ENCODE measurements around the gene DHRSX. TPM values are rescaled to one million over a fixed set of nuclear protein-coding genes. Genes with fewer than 3 reads are reported as not detected.

The DHRSX gene
- polyA plus RNA-seq, 2 of the 4 experiments (the other 2 are of a cell fraction): 32.1 to 56.3 TPM

GRCh38 chrX:2176274-2176673 is 324.5 kb downstream of the DHRSX start:
- FAIRE-seq (no peak), ATAC-seq (no peak), DNase-seq (ENCODE audit: low read depth in 1 of 2, low spot score in 1 of 2) (no peak)
- TF ChIP-seq POLR2A (IDR thresholded peaks at IDR 0.05; ENCODE audit: low read length) (no peak), RNF2 (IDR thresholded peaks at IDR 0.05; ENCODE audit: borderline replicate concordance, low read depth) (no peak), TP53 (CRISPR knock-in tag; IDR thresholded peaks at IDR 0.05) (no peak), PBX3 (IDR thresholded peaks at IDR 0.05) (no peak), GATA3 (IDR thresholded peaks at IDR 0.05; ENCODE audit: borderline replicate concordance) (no peak), FOSB (CRISPR knock-in tag; IDR thresholded peaks at IDR 0.05) (no peak), EHF (CRISPR knock-in tag; IDR thresholded peaks at IDR 0.05) (no peak), ATOH8 (CRISPR knock-in tag; IDR thresholded peaks at IDR 0.05; ENCODE audit: low read depth) (no peak), JUN (IDR thresholded peaks at IDR 0.05) (no peak), REST (IDR thresholded peaks at IDR 0.05) (no peak)
- Histone ChIP-seq H3K27ac (no peak overlapping the region), H3K4me1 (peaks cover 26% of the 10 kb centered on the region; the same call in 2 of the 3 replicates), H3K4me3 (no peak overlapping the region), H3K4me2 (no peak overlapping the region), H3K9me3 (no peaks in the 10 kb centered on the region)
- ChIA-PET POLR2A (no interaction called here), CTCF (no interaction called here)
- WGBS (ENCODE audit: missing lambda C conversion rate): 92% methylated on average over 9 of the region's 9 CpGs

- H3K4me1 ChIP-seq: peaks cover 20% of the 10 kb centered on the region; the same call in 2 of the 3 replicates
- no peak for ATAC-seq
- POLR2A ChIA-PET: no interaction called here
- 32% methylated on average over 6 of the region's 6 CpGs for WGBS (ENCODE audit: missing lambda C conversion rate)
- no peak overlapping the region for H3K4me3 ChIP-seq
- no peak for DNase-seq (ENCODE audit: low read depth in 1 of 2, low spot score in 1 of 2)
- FAIRE-seq: no peak
- CTCF ChIA-PET: no interaction called here
- no peaks in the 10 kb centered on the region for H3K9me3 ChIP-seq
- H3K4me2 ChIP-seq: no peak overlapping the region
- H3K27ac ChIP-seq: peak overlapping the region in 1 of 2 experiments; percentile 45; a peak in 1 of 6 replicates
- no peak for TF ChIP-seq CBX2 (IDR thresholded peaks at IDR 0.05; ENCODE audit: borderline replicate concordance, low read depth)
These were observed 328.4 kb downstream of the DHRSX start for GRCh38 chrX:2172359-2172758.

Other genes with a start within 250 kb of the DHRSX start
- 21.1 and 21.9 TPM in 2 replicates for gene ZBED1, start within 50 bp of the DHRSX start, polyA plus RNA-seq (2011; rRNA removed)
- 17.0 to 19.7 TPM (median 18.9 TPM) in 3 replicates for gene ZBED1, start within 50 bp of the DHRSX start, polyA plus RNA-seq (2017; fragmentation: RNase III; extraction: RNeasy Plus Mini Kit Qiagen cat#74134 plus additional on column Dnase treatment)
- 111 and 136 TPM in 2 replicates for gene CD99, start 190.3 kb upstream of the DHRSX start, polyA plus RNA-seq (2011; rRNA removed)
- 172 to 199 TPM (median 176 TPM) in 3 replicates for gene CD99, start 190.3 kb upstream of the DHRSX start, polyA plus RNA-seq (2017; fragmentation: RNase III; extraction: RNeasy Plus Mini Kit Qiagen cat#74134 plus additional on column Dnase treatment)

All from A549 (cell line).